Upper lobe of left lung (tissue), 4 donors: ENCODE results near the gene PTEN.
A peak's percentile ranks its signal among the peaks of the same experiment; 100 is the strongest.

Source experiments
- CTCF ChIP-seq, 6 experiments: fragments of 450-650 bp in 4 of 6; fragments of 200-600 bp in 2 of 6; sonication (generic) in 2 of 6; IDR thresholded peaks; one replicate each; pipeline ENCODE4 v1.5.1; 2016 to 2019; ENCODE audit warnings: antibody characterized with exemption in 6 of 6
- EP300 ChIP-seq, 4 donors: sonication (generic); formaldehyde crosslinking; IDR thresholded peaks; one replicate each; pipeline ENCODE4 v1.5.1; 2017; ENCODE audit warnings: antibody characterized with exemption in 4 of 4, control low read depth in 2 of 4
- POLR2A ChIP-seq, 4 donors: fragments of 450-650 bp; IDR thresholded peaks; one replicate each; pipeline ENCODE4 v1.5.1; 2016 to 2017; ENCODE audit warnings: antibody characterized with exemption in 4 of 4, mild to moderate bottlenecking in 2 of 4
- POLR2AphosphoS5 ChIP-seq, 2 donors: sonication (generic); formaldehyde crosslinking; IDR thresholded peaks; one replicate each; pipeline ENCODE4 v1.5.1; 2017; ENCODE audit warnings: antibody characterized with exemption in 2 of 2

- no peak for TF ChIP-seq CTCF (IDR thresholded peaks at IDR 0.05)
- TF ChIP-seq POLR2A (IDR thresholded peaks at IDR 0.05) = no peak
- TF ChIP-seq POLR2AphosphoS5 (IDR thresholded peaks at IDR 0.05) = peak in 1 of 2 donors; percentile 5
- TF ChIP-seq EP300 (IDR thresholded peaks at IDR 0.05) = no peak
These were observed 44.7 kb upstream of the PTEN start for GRCh38 chr10:87818505-87819288.
